K562 (cell line): ENCODE measurements around the gene NOL12. TPM values are rescaled to one million over a fixed set of nuclear protein-coding genes. Genes with fewer than 3 reads are reported as not detected.
A peak's percentile ranks its signal among the peaks of the same experiment; 100 is the strongest.

Experiments used
- MGA ChIP-seq: fragments of 450-650 bp; IDR thresholded peaks from 2 replicates; pipeline ENCODE4 v1.6.1; 2016; ENCODE audit warnings: mild to moderate bottlenecking, moderate library complexity
- polyA plus RNA-seq, 8 experiments: library from polyadenylated mRNA; depleted of rRNA in 4 of 8; stranded (reverse) in 5 of 8; unstranded in 3 of 8; fragments of >200 nt; fragmentation: Nextera tagmentation in 2 of 8; fragmentation: Illumina TruSeq in 1 of 8; extraction: Ambion mirVana in 2 of 8; extraction: Trizol in 1 of 8; gene quantifications; 2 replicates each; pipeline versions ENCODE4 v1.2.1 to v1.2.3, GENCODE V29; 2011 to 2014; ENCODE audit warnings: inconsistent platforms in 1 of 8, missing spikeins in 1 of 8
- total RNA-seq, 7 experiments: library from RNA; depleted of rRNA in 6 of 7; stranded (reverse); fragments of >200 nt in 6 of 7; fragmentation: Illumina TruSeq in 2 of 7; extraction: Trizol in 2 of 7; gene quantifications; 2 replicates each; pipeline versions ENCODE4 v1.2.1 to v1.2.3, GENCODE V29; 2011 to 2021; ENCODE audit warnings: low replicate concordance in 1 of 7
- TF ChIP-seq, protein P1 (sequence below), 2 experiments: IDR thresholded peaks; 2 replicates each; pipeline ENCODE4 v1.6.1; 2011; ENCODE audit warnings: borderline replicate concordance in 1 of 2, control low read depth in 1 of 2, low read depth in 1 of 2, low read length in 1 of 2, mild to moderate bottlenecking in 1 of 2, mixed read lengths in 1 of 2, moderate library complexity in 1 of 2; ENCODE audit not compliant: insufficient read depth in 1 of 2, insufficient read length in 1 of 2, poor library complexity in 1 of 2, severe bottlenecking in 1 of 2; ENCODE audit errors: extremely low read depth in 1 of 2

The NOL12 gene
- total and polyA plus RNA-seq, 9 of the 15 experiments (the other 6 are each of a cell fraction or from before 2014, with no cell fraction given): 2.8 to 40.9 (median 28.5) TPM

- TF ChIP-seq MGA: peak; percentile 77
- TF ChIP-seq, protein P1, sequence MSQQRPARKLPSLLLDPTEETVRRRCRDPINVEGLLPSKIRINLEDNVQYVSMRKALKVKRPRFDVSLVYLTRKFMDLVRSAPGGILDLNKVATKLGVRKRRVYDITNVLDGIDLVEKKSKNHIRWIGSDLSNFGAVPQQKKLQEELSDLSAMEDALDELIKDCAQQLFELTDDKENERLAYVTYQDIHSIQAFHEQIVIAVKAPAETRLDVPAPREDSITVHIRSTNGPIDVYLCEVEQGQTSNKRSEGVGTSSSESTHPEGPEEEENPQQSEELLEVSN (IDR thresholded peaks at IDR 0.05; ENCODE audit: borderline replicate concordance in 1 of 2, extremely low read depth in 1 of 2, insufficient read depth in 1 of 2, insufficient read length in 1 of 2, low read depth in 1 of 2, low read length in 1 of 2, poor library complexity in 1 of 2, severe bottlenecking in 1 of 2): peak; percentile 87 to 97
These were observed 27.7 kb upstream of the NOL12 start, which contains the start of gene PDXP (continued) for GRCh38 chr22:37658133-37659065.
